ENCODE results near the gene IQSEC1. TPM values are rescaled to one million over a fixed set of nuclear protein-coding genes. Genes with fewer than 3 reads are reported as not detected.

Gene IQSEC1
- total RNA-seq, 2 donors from 2014 or later, result 57.5 to 63.9 TPM

GRCh38 chr3:12974819-12975218, 98.4 kb downstream of the IQSEC1 start:
- Histone ChIP-seq H3K27me3 (no peaks in the 10 kb centered on the region), H3K36me3 (no peaks in the 10 kb centered on the region), H3K4me3 (no peak overlapping the region), H3K27ac (peak overlapping the region in 1 of 2 donors; percentile 25), H3K4me1 (peaks cover 0 to 20% of the 10 kb centered on the region in 2 donors), H3K9me3 (no peaks in the 10 kb centered on the region)
- no peak for DNase-seq (ENCODE audit: low spot score)
- no peak for TF ChIP-seq CTCF (IDR thresholded peaks at IDR 0.05)

- DNase-seq (ENCODE audit: low spot score), result no peak
- Histone ChIP-seq H3K9me3 (no peaks in the 10 kb centered on the region), H3K27me3 (no peaks in the 10 kb centered on the region), H3K4me1 (peaks cover 0 to 25% of the 10 kb centered on the region in 2 donors), H3K4me3 (no peak overlapping the region), H3K36me3 (no peaks in the 10 kb centered on the region), H3K27ac (peak overlapping the region in 1 of 2 donors; percentile 25)
- TF ChIP-seq CTCF (IDR thresholded peaks at IDR 0.05), result no peak
Observed at GRCh38 chr3:12974334-12974733, 98.9 kb downstream of the IQSEC1 start.

- Histone ChIP-seq H3K27ac (no peak overlapping the region), H3K36me3 (no peaks in the 10 kb centered on the region), H3K4me1 (peaks cover 0 to 30% of the 10 kb centered on the region in 2 donors), H3K27me3 (no peaks in the 10 kb centered on the region), H3K9me3 (no peaks in the 10 kb centered on the region), H3K4me3 (no peak overlapping the region)
- no peak for TF ChIP-seq CTCF (IDR thresholded peaks at IDR 0.05)
- no peak for DNase-seq (ENCODE audit: low spot score)
Observed at GRCh38 chr3:12973827-12974226, 99.4 kb downstream of the IQSEC1 start.

- Histone ChIP-seq H3K9me3 (no peaks in the 10 kb centered on the region), H3K27ac (no peak overlapping the region), H3K4me3 (no peak overlapping the region), H3K36me3 (no peaks in the 10 kb centered on the region), H3K4me1 (peaks cover 0 to 37% of the 10 kb centered on the region in 2 donors), H3K27me3 (no peaks in the 10 kb centered on the region)
- TF ChIP-seq CTCF (IDR thresholded peaks at IDR 0.05), result no peak
- no peak for DNase-seq (ENCODE audit: low spot score)
Observed at GRCh38 chr3:12972781-12973702, 100.2 kb downstream of the IQSEC1 start.

DNA sequence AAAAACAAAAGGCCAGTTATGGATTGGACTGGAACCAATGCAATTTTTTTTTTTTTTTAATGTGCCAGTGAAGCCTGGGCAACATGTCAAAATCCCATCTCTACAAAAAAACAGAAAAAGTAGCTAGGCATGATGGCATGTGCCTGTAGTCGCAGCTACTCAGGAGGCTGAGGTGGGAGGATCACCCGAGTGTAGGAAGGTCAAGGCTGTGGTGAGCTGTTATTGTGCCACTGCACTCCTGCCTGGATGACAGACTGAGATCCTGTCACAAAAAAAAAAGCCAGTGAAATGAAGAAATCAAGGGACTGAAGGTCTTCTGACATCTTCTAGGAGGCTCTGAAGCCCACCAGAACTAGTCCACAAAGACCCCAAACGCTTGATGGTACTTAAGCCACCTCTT, 101.2 kb downstream of the IQSEC1 start:
- no peaks in the 10 kb centered on the region for H3K9me3 ChIP-seq
- H3K36me3 ChIP-seq, result no peaks in the 10 kb centered on the region
- no peak overlapping the region for H3K27ac ChIP-seq
- DNase-seq (ENCODE audit: low spot score), result no peak
- H3K4me3 ChIP-seq, result no peak overlapping the region
- H3K27me3 ChIP-seq, result no peaks in the 10 kb centered on the region
- TF ChIP-seq CTCF (IDR thresholded peaks at IDR 0.05), result no peak
- H3K4me1 ChIP-seq, result peaks cover 0 to 43% of the 10 kb centered on the region in 2 donors
